K562 (cell line): ENCODE results near the gene CCDC192. TPM values are rescaled to one million over a fixed set of nuclear protein-coding genes. Genes with fewer than 3 reads are reported as not detected.

Source experiments
- ATAC-seq: fragments of 200-7000 bp; cut with Tn5 transposase; 3 replicates; pipeline ENCODE4 v1.9.1; 2020; ENCODE audit warnings: moderate library complexity
- BruUV-seq: library from RNA; stranded (reverse); fragments of 400-500 nt; replicated peaks from 2 replicates; lab custom pipeline; 2021; lab: Mats Ljungman, UMichigan
- CTCF ChIA-PET: fragments of 300-600 bp; formaldehyde crosslinking; extraction: SDS; loops from one replicate; lab custom pipeline; 2021; ENCODE audit warnings: low intra/inter-chr PET ratio; lab: Yijun Ruan, JAX
- POLR2A ChIA-PET: fragments of 300-600, 350-650 bp; sonication (Branson Sonifier 250); formaldehyde crosslinking; extraction: SDS; loops from one replicate; lab custom pipeline; 2021; ENCODE audit warnings: antibody characterized with exemption, inconsistent platforms; lab: Yijun Ruan, JAX
- DNase-seq, 4 experiments: peaks; one replicate each; pipeline versions ENCODE4 v3.0.0 to v3.0.0-alpha.2; 2011 to 2018; ENCODE audit warnings: low spot score in 3 of 4, mixed read lengths in 3 of 4; ENCODE audit errors: extremely low read depth in 1 of 4
- FAIRE-seq: peaks from 2 replicates; lab custom pipeline; 2011; peaks lifted over from hg19 to GRCh38; lab: Jason Lieb, UNC
- H2AFZ ChIP-seq: 2 replicates; pipeline ENCODE4 v1.6.0; 2011; ENCODE audit warnings: low read depth, low read length, control low read depth, inconsistent platforms
- H3K27ac ChIP-seq: fragments of 200-600 bp; 3 replicates; pipeline ENCODE4 v1.8.0; 2011; ENCODE audit warnings: low read depth, mild to moderate bottlenecking, control low read depth, inconsistent platforms, low read length, moderate library complexity, mixed read lengths; ENCODE audit errors: extremely low read depth
- H3K27me3 ChIP-seq, 2 experiments: fragments of 300-600 bp in 1 of 2; 2 replicates in 1 of 2; 3 replicates in 1 of 2; pipeline versions ENCODE4 v1.6.0 to v1.8.0; 2011; ENCODE audit warnings: inconsistent platforms in 2 of 2, low read length in 2 of 2, mild to moderate bottlenecking in 1 of 2, mixed read lengths in 1 of 2, moderate library complexity in 1 of 2; ENCODE audit not compliant: control insufficient read depth in 2 of 2, insufficient read depth in 2 of 2
- H3K36me3 ChIP-seq: fragments of 300-600 bp; 3 replicates; pipeline ENCODE4 v1.8.0; 2011; ENCODE audit warnings: mild to moderate bottlenecking, low read length, inconsistent platforms; ENCODE audit not compliant: control insufficient read depth, insufficient read depth
- H3K4me1 ChIP-seq, 2 experiments: fragments of 200-600 bp in 1 of 2; replicated peaks in 1 of 2; 2 replicates in 1 of 2; 3 replicates in 1 of 2; pipeline versions ENCODE4 v1.5.1 to v1.8.0; 2011; ENCODE audit warnings: inconsistent platforms in 2 of 2, low read length in 2 of 2, mild to moderate bottlenecking in 1 of 2, mixed read lengths in 1 of 2, moderate library complexity in 1 of 2; ENCODE audit not compliant: control insufficient read depth in 2 of 2, insufficient read depth in 2 of 2
- H3K4me2 ChIP-seq: 2 replicates; pipeline ENCODE4 v1.6.1; 2011; ENCODE audit warnings: low read length, control low read depth, inconsistent platforms, mixed read lengths; ENCODE audit not compliant: insufficient read depth
- H3K4me3 ChIP-seq: fragments of 200-600 bp; sonication (generic), shearing (Covaris generic); 2 replicates; pipeline ENCODE4 v1.5.1; 2016; ENCODE audit warnings: control low read depth, inconsistent platforms
- H3K79me2 ChIP-seq: fragments of 200-600 bp; 3 replicates; pipeline ENCODE4 v1.8.0; 2011; ENCODE audit warnings: low read length, inconsistent platforms; ENCODE audit not compliant: control insufficient read depth, insufficient read depth
- H3K9ac ChIP-seq, 2 experiments: 2 replicates each; pipeline versions ENCODE4 v1.6.0 to v1.6.1; 2011; ENCODE audit warnings: low read depth in 2 of 2, low read length in 2 of 2, control low read depth in 1 of 2, inconsistent platforms in 1 of 2, mild to moderate bottlenecking in 1 of 2, mixed read lengths in 1 of 2; ENCODE audit not compliant: insufficient read depth in 1 of 2
- H3K9me1 ChIP-seq: one replicate; pipeline ENCODE4 v1.6.0; 2011; ENCODE audit warnings: inconsistent platforms, mild to moderate bottlenecking, low read length, moderate library complexity; ENCODE audit not compliant: control insufficient read depth, insufficient read depth
- H3K9me3 ChIP-seq: replicated peaks from 2 replicates; pipeline ENCODE4 v1.5.1; 2011; ENCODE audit warnings: low read depth, low read length, inconsistent platforms; ENCODE audit not compliant: control insufficient read depth, insufficient read depth
- H4K20me1 ChIP-seq: replicated peaks from 2 replicates; pipeline ENCODE4 v1.6.1; 2011; ENCODE audit warnings: low read length, inconsistent platforms, mixed read lengths; ENCODE audit not compliant: control insufficient read depth, insufficient read depth
- AFF1 ChIP-seq, 2 experiments: fragments of 450-650 bp; IDR thresholded peaks; 2 replicates each; pipeline ENCODE4 v1.6.1; 2018; ENCODE audit warnings: mild to moderate bottlenecking in 2 of 2, low read depth in 1 of 2; ENCODE audit not compliant: partially characterized antibody in 2 of 2
- BCL6 ChIP-seq: fragments of 250-450 bp; sonication (Bioruptor Pico); IDR thresholded peaks from 2 replicates; pipeline ENCODE4 v1.4.0; 2020
- BRD4 ChIP-seq: fragments of 200-600 bp; sonication (generic); IDR thresholded peaks from 2 replicates; pipeline ENCODE4 v1.6.1; 2017; ENCODE audit warnings: inconsistent platforms
- GTF2A2 ChIP-seq: IDR thresholded peaks from 2 replicates; pipeline ENCODE4 v1.6.1; 2016; ENCODE audit warnings: mild to moderate bottlenecking, missing genetic modification characterization, missing compliant biosample characterization
- ILF3 ChIP-seq: fragments of 450-650 bp; IDR thresholded peaks from 2 replicates; pipeline ENCODE4 v1.6.1; 2018; ENCODE audit warnings: antibody characterized with exemption, mild to moderate bottlenecking, moderate library complexity, borderline replicate concordance
- MTA1 ChIP-seq: fragments of 450-650 bp; IDR thresholded peaks from 2 replicates; pipeline ENCODE4 v1.6.1; 2017; ENCODE audit warnings: borderline replicate concordance
- POLR2A ChIP-seq: fragments of 450-650 bp; conservative IDR thresholded peaks from 2 replicates; pipeline ENCODE4 v1.6.1; 2016
- POLR2AphosphoS5 ChIP-seq: IDR thresholded peaks from 2 replicates; pipeline ENCODE4 v1.6.1; 2011; ENCODE audit warnings: mild to moderate bottlenecking, low read depth, low read length, moderate library complexity; ENCODE audit not compliant: control insufficient read depth, insufficient read depth
- RBM14 ChIP-seq: fragments of 200-400 bp; formaldehyde crosslinking; IDR thresholded peaks from 2 replicates; pipeline ENCODE4 v1.6.1; 2018; ENCODE audit warnings: low read depth, mild to moderate bottlenecking, low read length, moderate library complexity, borderline replicate concordance; ENCODE audit not compliant: insufficient read depth
- SNRNP70 ChIP-seq: fragments of 200-400 bp; formaldehyde crosslinking; optimal IDR thresholded peaks from 2 replicates; pipeline ENCODE3; 2017; ENCODE audit warnings: low read depth, low read length
- THRB ChIP-seq: fragments of 450-650 bp; formaldehyde crosslinking; conservative IDR thresholded peaks from 2 replicates; pipeline ENCODE4 v1.4.0; 2022; ENCODE audit warnings: mild to moderate bottlenecking, missing genetic modification characterization
- ZBTB2 ChIP-seq: fragments of 450-650 bp; IDR thresholded peaks from 2 replicates; pipeline ENCODE4 v1.6.1; 2016; ENCODE audit warnings: antibody characterized with exemption
- ZC3H4 ChIP-seq: sonication (generic); formaldehyde crosslinking; IDR thresholded peaks from 2 replicates; pipeline ENCODE4 v1.9.0; 2021; ENCODE audit warnings: missing genetic modification reagents, borderline replicate concordance
- in situ Hi-C: fragments of 300-500 bp; cut with MboI; formaldehyde crosslinking; loops from 4 replicates; pipeline ENCODE4 v1.15.0; 2018; ENCODE audit warnings: inconsistent platforms, mixed read lengths
- intact Hi-C: fragments of 100-400 bp; cut with micrococcal nuclease; formaldehyde crosslinking; loops from 2 replicates; pipeline ENCODE4 v1.14.2; 2022
- polyA plus RNA-seq, 8 experiments: library from polyadenylated mRNA; depleted of rRNA in 4 of 8; stranded (reverse) in 5 of 8; unstranded in 3 of 8; fragments of >200 nt; fragmentation: Nextera tagmentation in 2 of 8; fragmentation: Illumina TruSeq in 1 of 8; extraction: Ambion mirVana in 2 of 8; extraction: Trizol in 1 of 8; gene quantifications; 2 replicates each; pipeline versions ENCODE4 v1.2.1 to v1.2.3, GENCODE V29; 2011 to 2014; ENCODE audit warnings: inconsistent platforms in 1 of 8, missing spikeins in 1 of 8
- total RNA-seq, 7 experiments: library from RNA; depleted of rRNA in 6 of 7; stranded (reverse); fragments of >200 nt in 6 of 7; fragmentation: Illumina TruSeq in 2 of 7; extraction: Trizol in 2 of 7; gene quantifications; 2 replicates each; pipeline versions ENCODE4 v1.2.1 to v1.2.3, GENCODE V29; 2011 to 2021; ENCODE audit warnings: low replicate concordance in 1 of 7
- TF ChIP-seq, protein P1 (sequence below): fragments of 250-450 bp; sonication (Bioruptor Pico); IDR thresholded peaks from 2 replicates; pipeline ENCODE4 v1.8.0; 2022; ENCODE audit warnings: inconsistent platforms, mild to moderate bottlenecking, moderate library complexity, borderline replicate concordance

The CCDC192 gene
- total and polyA plus RNA-seq, 9 of the 15 experiments (the other 6 are each of a cell fraction or from before 2014, with no cell fraction given) = 0.21 to 0.66 (median 0.38) TPM; not detected in 2

DNA sequence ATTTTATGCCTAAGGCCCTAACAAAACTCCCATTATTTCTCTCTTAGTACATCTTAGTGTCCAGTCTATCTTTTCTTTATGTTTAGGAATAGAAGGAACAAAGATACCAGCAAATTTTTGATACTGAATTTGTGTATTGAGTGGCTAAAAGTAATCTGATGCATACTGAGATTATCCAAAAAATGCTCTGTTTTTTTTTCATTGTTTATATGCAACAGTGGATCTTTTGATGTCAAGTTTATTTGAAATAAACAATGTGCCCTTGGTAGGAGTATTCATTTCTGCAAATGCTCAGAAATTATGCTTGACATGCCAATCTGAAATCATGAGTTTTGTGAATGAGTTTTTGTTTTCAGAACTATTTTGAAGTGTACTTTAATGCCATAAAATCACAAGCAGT, 58.7 kb downstream of the CCDC192 start:
- ATAC-seq (no peak), FAIRE-seq (no peak), DNase-seq (no peak)
- Histone ChIP-seq H3K27me3 (peaks cover 0 to 2% of the 10 kb centered on the region in 2 experiments; a peak in 1 of 5 replicates), H3K9me1 (no peaks in the 10 kb centered on the region), H3K4me2 (no peak overlapping the region), H2AFZ (no peak overlapping the region), H3K4me3 (no peak overlapping the region), H3K27ac (no peak overlapping the region), H3K9ac (no peak overlapping the region), H3K79me2 (no peaks in the 10 kb centered on the region), H3K9me3 (no peaks in the 10 kb centered on the region), H3K4me1 (no peaks in the 10 kb centered on the region), H4K20me1 (no peaks in the 10 kb centered on the region), H3K36me3 (no peaks in the 10 kb centered on the region)
- ChIA-PET POLR2A (no interaction called here), CTCF (no interaction called here)
- intact Hi-C loops (no loop called here), in situ Hi-C loops (no loop called here)
- TF ChIP-seq RBM14 (no peak), MTA1 (no peak), POLR2A (no peak), BCL6 (CRISPR knock-in tag) (no peak), ZBTB2 (no peak), GTF2A2 (tag) (no peak), POLR2AphosphoS5 (no peak), SNRNP70 (no peak), AFF1 (IDR thresholded peaks at IDR 0.05; ENCODE audit: low read depth in 1 of 2, partially characterized antibody in 2 of 2) (no peak), BRD4 (no peak), ILF3 (no peak), ZC3H4 (CRISPR knock-in tag) (no peak), THRB (CRISPR knock-in tag) (no peak)
- TF ChIP-seq, protein P1, sequence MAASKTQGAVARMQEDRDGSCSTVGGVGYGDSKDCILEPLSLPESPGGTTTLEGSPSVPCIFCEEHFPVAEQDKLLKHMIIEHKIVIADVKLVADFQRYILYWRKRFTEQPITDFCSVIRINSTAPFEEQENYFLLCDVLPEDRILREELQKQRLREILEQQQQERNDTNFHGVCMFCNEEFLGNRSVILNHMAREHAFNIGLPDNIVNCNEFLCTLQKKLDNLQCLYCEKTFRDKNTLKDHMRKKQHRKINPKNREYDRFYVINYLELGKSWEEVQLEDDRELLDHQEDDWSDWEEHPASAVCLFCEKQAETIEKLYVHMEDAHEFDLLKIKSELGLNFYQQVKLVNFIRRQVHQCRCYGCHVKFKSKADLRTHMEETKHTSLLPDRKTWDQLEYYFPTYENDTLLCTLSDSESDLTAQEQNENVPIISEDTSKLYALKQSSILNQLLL (CRISPR knock-in tag) = no peak
- no TSS peak for BruUV-seq
